PC-3 (cell line): Measurements from ENCODE around the gene CPOX.

ENCODE experiments used
- CTCF ChIP-seq: fragments of 300-600 bp; sonication (generic); conservative IDR thresholded peaks from 2 replicates; pipeline ENCODE4 v1.5.1; 2017; ENCODE audit warnings: antibody characterized with exemption, low read depth, mild to moderate bottlenecking, low read length
- EZH2 ChIP-seq: fragments of 300-600 bp; sonication (generic); IDR thresholded peaks from one replicate; pipeline ENCODE4 v1.6.1; 2017; ENCODE audit warnings: antibody characterized with exemption, mild to moderate bottlenecking, low read length; ENCODE audit not compliant: unreplicated experiment

GRCh38 chr3:98574132-98574531 is 19.3 kb downstream of the CPOX start:
- TF ChIP-seq CTCF, result no peak
- no peak for TF ChIP-seq EZH2
